Cerebellar nuclear complex (tissue), 1 donor: ENCODE data around the gene EXD3.
"Not testable (repeated sequence)": the region's sequence is repeated elsewhere in the genome, so short reads cannot be mapped to it uniquely, and the experiment has no call there.

Experiments
- DNase-seq, 2 experiments: peaks; one replicate each; lab custom pipeline; 2025; lab: John Stamatoyannopoulos, UW

EXD3 gene

DNA sequence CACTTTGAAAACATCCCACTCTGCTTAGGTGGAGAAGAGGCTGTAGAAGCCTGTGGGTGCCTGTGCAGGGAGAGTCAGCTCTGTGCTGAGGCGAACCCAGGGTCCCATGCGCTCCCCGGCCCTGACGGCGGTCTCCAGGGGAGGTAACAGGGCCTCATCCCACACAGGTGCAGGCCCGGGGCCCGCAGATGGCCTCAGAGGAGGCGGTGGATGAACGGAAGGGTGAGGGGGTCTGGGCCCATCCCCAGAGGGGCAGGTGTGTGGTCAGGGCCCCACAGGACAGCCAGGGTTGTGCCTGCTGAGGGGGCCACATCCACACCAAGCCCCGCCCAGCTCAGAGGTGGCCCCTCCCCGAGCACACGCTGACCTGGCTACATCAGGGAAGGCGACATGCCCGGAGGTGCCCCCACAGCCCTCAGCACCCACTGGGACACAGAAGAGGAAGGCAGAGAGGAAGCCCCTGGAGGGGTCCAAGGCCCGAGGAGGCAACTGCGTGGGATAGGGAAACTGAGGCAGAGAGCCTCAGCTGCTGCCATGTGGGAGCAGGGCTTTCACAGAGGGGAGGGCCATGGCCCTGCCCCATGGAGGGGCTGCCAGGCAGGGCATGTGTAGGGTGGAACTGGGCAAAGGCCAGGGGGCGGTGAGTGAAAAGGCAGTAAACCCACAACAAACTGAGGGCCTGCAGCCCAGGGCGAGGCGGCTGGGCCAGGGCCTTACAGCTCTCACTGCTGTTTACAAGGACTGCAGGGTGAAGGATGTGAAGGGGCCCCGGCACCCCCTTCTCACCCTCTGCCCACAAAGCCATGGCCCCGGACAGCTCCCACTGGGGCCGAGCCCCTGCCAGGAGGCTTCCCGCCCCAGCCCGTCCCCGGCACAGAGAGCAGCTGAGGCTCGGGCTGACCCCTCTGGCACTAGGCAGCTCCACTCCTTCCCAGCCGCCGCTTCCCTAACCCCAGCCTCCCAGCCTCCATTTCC, 29.5 kb downstream of the EXD3 start:
- no peak for DNase-seq

DNA sequence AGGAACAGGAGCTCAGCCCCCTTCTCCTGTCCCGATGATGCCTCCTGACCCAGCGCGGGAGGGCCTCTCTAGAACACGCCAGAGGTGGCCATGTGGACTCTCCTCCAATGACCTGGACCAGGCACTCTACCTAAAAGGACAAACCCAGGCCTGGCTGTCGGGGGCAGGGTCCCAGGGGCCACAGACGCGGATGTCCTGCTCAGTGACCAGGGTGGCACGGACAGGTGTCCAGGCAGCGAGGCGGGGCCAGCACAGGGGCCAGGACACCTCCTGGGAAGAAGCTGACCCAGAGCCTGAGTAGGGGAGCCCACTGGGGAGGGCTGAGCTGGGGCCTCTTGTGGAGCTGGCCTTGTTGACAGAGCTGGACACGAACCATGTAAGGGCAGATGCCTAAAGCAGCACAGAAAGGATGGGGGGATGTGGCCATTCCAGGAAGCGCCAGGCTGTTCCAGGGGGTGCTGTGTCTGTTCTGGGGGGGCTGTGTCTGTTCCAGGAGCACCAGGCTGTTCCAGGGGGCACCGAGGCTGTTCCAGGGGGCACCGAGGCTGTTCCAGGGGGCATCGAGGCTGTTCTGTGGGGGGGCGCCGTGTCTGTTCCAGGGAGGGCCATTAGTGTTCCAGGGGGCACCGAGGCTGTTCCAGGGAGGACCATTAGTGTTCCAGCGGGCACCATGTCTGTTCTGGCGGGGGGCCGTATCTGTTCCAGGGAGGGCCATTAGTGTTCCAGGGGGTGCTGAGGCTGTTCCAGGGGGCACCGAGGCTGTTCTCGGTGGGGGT, 30.5 kb downstream of the EXD3 start:
- DNase-seq = no peak

DNA sequence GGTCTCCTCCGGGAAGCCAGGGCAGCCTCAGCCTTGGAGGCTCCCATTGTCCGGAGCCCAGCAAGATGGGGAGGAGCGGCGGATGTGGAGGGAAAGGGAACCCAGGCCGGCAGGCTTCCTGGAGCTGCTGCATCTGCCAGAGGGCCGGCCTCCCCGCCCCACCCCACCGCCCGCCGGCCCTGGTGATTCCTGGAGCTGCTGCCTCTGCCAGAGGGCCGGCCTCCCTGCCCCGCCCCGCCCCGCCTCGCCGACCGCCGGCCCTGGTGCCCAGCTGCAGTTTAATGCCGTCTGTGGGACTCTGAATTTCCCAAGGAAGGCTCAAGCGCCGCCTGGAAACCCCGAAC, 31.6 kb downstream of the EXD3 start:
- no peak for DNase-seq

DNA sequence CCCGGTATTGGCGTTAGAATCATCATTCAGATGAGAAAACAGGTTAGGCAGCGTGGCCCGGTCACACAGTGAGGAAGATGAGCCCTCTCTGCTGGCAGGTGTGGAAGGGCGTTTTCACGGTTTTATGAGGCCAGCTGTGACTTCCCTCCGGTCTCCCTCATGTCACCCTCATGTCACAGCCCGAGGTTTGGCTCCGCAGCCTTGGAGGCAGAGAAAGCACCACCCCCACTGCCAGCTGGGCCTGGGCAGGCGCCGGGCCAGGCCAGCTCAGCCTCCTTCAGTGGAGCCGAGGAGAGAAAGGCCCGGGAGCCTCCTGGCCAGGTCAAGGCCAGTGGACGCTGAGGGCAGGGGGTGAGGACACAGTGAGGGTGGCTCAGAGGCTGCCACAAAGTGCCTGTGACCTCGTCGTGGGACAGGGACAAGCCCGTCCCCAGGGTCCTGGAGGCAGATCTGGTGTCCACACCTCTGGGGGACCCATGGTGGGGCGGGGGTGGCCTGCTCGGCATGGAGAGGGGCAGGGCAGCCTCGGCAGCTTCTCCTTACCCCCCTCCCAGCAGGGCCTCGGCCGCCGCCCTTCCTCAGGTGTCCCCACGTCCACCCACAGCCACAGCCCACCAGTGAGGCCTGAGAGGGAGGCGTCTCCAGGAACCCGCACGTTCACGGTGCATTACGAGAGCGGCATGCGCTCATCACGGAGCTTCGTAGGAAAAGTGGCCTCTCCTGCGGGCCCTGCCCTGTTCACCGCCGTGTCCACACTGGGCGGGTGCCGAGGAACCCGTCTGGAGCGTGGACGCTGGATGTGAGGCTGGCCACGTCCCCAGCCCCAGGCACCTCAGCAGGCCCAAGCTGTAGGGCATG, 32.2 kb downstream of the EXD3 start:
- DNase-seq = no peak

DNA sequence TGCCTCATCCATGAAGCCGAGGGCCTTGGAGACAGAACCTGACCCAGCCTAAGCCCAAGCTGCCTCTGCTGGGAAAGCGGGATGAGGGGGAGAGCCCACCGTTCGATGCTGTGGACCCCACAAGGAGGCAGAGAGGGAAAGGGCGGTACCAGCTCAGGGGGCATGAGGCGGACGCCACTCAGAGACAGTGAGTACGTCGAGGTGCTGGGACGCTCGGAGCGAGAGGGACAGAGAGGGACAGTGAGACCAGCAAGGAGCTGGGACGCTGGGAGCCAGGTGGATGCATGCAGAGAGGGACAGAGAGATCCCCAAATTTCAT, 33.6 kb downstream of the EXD3 start:
- DNase-seq = no peak

DNA sequence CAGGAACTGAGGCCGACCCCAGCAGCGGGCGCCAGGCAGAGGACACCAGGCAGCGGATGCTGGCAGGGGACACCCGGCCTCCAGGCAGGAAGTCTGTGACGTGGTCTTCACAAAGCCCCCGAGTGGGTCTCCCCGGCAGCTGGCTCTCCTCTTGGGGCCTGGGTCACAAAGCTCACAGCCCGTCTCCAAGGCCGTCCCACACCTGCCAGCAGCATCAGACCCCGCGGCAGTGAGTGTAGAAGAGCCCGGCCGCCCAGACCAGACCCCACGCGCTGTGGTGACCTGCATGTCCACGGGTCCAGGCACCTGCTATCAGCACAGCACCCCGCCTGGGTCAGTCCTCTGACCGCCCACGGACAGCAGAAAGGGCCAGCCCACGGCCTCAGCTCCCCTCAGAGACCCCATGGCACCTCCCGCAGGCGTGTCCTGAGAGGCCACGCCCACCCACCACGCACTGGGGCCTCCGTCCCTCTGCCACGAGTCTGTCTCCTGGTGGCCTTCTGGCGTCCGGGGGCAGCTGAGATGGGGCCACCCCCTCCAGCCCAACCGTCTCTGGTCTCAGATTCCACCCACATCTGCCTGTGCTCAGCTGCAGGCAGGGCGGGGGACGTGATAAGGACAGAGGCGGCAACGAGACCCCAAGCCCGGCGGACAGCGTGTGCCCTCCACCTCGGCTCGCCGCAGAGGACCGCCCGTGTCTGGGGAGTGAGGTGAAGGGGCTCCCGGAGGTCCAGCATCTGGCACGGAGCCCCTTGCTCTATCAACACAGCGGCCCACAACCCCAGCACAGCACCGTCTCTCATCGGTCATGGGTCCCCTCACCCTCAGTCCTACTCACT, 34.2 kb downstream of the EXD3 start:
- DNase-seq = no peak

DNA sequence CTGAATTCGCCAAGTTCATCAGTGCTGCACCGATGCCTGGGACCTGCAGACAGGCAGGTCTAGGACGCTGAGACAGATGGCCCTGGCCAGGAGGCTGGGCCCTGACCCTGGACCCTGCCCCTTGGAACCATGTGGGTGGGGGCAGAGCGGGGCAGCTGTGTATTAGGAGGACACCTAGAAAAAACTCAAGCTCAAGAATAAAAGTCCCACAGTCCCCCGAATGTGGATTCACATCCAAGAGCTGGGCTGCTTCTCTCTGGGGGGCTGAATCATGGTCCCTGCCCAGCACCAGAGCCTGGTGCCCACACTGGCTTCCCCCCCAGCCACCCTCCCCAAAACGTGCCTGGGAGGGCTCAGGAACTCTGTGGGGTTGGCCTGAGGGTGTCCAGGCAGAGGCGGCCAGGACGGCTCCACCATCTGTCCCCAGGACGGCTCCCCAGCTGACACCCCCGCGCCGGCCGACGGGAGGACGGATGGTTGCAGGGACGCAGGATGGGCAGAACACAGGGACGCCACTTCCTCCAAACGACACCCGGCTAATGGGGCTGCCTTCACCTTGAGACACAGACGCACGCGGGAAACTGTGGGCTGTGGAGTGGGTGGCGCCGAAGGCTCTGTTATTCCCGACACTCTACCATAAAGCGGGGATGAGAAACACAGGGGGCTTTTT, 34.9 kb downstream of the EXD3 start:
- DNase-seq = no peak

DNA sequence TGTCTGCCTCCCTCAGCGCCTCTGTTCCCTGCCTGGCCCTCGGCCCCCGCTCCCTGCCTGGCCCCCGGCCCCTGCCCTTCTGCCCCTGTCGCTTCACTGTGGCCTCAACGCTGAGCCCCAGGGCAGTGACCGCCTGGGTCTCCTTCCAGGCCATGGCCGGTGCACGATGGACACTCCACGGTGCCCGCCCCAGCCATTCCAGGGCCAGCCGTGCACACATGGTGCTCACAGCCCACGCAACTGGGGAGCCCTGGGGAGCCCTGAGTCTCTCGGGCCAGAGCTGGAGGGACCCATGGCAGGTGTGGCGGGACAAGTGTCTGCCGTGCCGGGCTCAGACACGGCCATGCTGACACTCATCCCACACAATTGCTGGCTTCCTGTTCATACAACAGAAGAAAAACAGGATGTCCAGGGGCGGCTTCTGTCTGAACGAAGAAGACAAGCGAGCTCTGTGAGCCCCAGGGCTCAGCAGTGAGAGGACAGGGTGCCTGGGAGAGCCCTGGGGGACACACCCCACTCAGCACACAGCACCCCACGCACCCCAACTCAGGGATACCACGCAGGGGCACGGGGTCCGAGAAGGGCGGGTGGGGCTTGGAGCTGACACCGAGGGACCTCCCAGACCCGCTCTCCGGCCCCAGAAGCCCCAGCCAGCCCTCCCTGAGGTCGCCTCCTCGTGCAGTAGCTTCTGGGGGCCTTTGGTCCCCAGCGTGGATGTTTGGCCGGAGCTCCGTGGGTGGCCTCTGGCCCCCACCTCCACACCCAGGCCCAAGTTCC, 35.7 kb downstream of the EXD3 start:
- DNase-seq = no peak

DNA sequence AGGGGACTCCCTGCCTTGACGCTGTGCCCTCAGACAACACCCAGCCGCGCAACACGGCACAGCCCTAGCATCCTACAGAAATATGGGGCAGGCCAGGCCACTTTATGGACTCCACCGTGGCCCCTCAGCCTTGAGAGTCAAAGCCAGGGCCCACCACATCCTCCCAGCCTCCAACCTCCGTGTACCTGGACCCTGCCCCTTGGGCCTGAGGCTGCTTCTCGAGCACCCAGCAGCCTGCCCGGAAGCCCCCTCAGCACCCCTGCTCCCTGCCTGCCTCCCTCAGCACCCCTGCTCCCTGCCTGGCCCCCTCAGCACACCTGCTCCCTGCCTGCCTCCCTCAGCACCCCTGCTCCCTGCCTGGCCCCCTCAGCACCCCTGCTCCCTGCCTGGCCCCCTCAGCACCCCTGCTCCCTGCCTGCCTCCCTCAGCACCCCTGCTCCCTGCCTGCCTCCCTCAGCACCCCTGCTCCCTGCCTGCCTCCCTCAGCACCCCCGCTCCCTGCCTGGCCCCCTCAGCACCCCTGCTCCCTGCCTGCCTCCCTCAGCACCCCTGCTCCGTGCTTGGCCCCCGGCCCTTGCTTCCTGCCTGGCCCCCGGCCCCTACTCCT, 36.4 kb downstream of the EXD3 start:
- not testable (repeated sequence) for DNase-seq

DNA sequence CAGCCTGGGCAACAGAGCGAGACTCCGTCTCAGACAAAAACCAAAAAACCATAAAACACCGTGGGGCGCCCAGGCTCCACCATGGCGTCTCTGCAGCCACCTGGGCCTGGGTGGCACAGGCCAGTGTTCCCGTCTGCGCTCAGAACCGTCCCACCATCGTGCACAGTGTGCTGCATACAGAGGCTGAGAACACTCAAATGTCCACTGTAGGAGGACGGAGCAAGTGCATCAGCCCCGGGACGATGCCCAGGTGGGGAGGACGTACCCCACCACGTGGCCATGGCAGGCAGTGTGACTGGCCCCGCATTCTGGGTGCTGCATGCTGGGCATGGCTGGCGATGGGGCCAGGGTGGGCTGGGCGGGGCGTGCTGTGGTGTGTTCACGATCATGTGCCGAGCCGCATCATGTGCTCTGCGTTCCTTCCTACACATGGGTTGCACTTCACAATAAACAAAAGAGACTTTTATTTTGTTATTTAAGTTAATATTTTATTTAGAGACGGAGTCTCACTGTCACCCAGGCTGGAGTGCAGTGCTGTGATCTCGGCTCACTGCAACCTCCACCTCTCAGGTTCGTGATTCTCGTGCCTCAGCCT, 37.8 kb downstream of the EXD3 start:
- no peak for DNase-seq

DNA sequence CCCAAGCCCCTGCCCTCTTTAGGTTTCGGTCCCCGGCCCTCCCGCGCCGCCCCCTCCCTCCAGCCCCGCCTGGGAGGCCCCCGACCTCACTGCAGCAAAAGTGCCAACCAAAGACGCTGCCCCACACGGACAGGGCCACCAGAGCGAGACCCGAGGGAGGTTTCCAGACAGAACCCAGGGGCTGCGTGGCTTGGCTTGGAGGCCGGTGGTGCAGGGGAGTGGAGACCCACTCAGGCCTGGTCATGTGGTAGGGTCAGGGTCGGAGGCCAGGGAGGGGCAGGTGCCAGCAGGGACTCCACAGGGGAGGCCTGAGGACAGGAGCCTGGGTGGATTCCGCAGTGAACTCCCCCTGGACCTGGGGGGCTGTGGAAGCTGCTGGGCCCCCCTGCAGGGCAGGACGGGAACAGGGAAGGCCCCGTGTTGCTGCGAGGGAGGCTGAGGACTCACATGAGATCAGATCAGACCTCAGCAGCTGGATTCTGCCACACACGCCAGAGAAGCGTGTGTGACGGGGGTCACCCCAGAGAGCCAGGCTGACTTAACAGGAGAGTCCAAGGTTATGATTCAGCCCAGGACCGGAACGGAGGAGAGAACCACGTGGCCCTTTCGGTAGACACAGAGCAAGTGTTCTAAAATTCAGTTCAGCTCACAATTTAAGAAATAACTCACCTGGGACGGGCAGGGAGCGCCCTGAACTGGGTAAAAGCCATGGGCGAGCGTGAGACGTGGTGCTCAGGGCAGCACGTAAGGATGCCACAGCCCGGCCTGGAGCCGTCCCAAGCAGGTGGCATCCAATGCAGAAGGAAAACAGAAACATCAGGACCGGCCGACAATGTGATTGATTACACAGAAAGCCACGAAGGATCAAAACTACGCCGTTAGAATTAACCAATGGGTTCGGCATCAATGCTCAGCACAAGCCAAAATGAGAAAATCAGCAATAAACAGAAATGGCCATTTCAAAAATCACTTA, 38.9 kb downstream of the EXD3 start:
- DNase-seq = no peak

DNA sequence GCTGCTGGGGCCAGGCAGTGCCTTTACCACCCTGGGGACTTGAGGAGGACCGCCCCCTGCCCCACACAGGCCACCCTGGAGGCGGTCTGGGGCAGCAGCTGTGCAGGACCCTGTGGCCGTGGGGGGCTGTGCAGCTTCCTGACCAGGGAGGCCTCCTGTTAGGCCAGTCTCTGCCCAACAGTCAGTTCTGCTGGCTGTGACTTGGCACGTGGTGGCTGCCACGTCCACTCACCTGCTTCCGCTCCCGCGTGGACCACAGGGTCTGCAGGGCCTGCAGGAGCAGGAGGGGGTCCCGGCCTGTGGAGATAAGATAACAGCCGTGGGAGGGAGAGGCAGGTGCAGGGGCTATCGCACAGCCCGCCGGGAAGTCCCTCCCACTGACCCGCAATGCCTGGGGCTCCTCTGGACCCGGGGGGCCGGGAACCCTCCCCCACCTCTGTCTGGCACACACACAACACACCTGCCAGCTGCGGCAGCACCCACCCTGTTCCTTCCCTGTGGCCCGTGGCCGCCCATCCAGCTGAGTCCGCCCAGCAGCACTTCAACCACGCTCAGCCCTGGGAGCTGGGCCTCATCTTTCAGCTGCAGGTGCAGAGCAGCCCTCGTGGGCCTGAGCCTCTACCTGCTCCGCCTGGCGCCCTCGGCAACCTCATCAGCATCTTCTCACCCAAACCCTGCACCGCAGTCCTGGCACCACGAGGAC, 39.7 kb downstream of the EXD3 start:
- no peak for DNase-seq

DNA sequence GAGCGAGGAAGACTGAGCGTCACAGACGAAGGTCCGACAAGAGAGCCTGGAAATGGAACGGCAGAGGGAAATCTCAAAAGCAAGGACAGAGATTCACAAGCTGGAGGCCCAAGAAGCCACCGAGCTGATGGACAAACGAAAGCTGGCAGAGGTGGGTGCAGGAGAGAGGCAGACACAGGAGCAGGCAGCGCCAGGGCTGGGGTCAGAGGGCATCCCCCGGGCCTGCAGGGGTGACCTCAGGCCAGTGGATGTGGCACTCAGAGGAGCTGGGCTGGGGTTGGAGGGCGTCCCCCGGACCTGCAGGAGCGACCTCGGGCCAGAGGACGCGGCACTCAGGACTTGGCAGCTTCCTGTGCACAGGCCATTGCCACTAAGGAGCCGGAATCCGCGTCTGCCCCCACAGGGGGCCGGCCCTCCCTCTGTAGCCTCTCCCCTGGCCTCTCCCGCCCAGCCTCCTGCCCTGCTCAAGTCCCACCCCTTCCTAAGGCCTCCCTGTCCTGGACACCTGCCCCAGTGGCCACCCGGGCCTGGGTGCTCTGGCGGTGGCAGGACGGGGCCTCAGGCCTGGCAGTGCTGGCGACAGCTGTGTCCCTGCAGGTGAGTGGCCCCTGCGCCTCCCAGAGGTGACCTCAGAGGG, 40.4 kb downstream of the EXD3 start:
- no peak for DNase-seq

DNA sequence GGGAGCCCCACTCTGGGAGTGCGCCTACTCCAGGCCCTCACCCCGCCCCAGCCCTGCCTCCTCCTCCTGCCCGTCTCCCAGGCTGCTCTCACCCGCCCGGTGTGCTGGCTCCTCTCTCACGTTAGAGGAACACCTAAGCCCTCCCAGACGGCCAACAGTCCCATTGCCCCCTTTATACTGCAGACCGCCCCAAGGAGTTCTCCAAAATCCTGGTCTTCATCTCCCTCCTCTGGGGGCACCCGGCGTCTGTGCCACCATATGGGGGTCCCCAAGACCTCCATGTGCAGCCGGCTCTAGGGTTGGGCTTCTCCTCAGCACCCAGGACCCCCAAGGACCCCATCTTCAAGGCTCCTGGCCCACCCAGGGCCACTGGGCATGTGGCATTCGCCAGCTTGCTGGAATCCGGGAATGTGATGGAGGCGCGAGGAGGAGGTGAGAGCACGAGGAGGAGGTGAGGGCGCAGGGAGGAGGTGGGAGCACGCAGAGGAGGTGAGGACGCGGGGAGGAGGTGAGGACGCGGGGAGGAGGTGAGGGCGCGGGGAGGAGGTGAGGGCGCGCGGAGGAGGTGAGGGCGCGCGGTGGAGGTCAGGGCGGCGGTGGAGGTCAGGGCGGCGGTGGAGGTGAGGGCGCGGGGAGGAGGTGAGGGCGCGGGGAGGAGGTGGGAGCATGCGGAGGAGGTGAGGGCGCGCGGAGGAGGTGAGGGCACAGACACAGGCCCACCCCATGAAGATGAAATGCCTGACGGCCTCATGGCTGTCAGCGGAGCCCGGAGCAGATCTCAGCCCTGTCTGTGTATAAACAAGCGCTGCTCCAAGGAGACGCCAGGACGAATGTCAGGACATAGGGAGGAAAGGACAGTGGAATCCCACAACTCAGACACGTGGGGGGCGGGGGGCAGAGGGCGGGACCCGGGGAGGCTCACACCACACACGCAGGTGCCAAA, 41.2 kb downstream of the EXD3 start:
- no peak for DNase-seq

DNA sequence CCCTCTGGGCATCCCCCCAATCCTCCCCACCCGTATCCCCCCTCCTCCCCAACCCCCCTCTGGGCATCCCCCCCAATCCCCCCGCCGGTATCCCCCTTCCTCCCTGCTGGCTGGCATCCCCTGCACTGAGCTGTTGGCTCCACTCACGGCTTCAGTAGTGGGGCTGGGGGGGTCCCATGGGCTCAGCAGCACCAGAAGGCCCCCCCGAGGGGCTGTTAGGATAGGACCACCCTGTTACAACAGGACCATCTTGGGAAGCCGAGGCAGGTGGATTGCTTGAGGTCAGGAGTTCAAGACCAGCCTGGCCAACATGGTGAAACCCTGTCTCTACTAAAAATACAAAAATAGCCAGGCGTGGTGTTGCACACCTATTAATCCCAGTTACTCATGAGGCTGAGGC, 42.4 kb downstream of the EXD3 start:
- no peak for DNase-seq

DNA sequence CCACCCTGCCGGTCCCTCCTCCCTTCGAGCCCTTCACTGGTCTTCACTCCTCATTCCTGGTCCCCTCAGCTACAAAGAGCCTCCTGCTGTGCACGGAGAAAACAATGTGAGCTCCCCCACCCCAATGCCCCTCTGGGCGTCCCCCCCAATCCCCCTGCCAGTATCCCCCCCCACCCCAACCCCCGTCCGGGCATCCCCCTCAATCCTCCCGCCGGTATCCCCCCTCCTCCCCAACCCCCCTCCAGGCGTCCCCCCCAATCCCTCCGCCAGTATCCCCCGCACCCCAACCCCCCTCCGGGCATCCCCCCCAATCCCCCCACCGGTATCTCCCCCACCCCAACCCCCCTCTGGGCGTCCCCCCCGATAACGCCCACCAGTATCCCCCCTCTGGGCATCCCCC, 42.8 kb downstream of the EXD3 start:
- DNase-seq = no peak
